CD14-positive monocyte (primary cell): Measurements from ENCODE around the gene KCNQ1. TPM values are rescaled to one million over a fixed set of nuclear protein-coding genes. Genes with fewer than 3 reads are reported as not detected.

Experiments
- DNase-seq, 3 donors: peaks; one replicate each; pipeline ENCODE4 v3.0.0-alpha.2; 2011 to 2022
- H2AFZ ChIP-seq: 2 replicates; pipeline ENCODE4 v1.6.0; 2012; ENCODE audit warnings: mild to moderate bottlenecking, low read depth, low read length, inconsistent platforms; ENCODE audit not compliant: insufficient read depth, poor library complexity, severe bottlenecking
- H3K27ac ChIP-seq, 2 donors: 1 replicate in 1 of 2; 2 replicates in 1 of 2; pipeline ENCODE4 v1.5.1; 2012 to 2013; ENCODE audit warnings: low read length in 2 of 2, control low read depth in 1 of 2, inconsistent platforms in 1 of 2, low read depth in 1 of 2, mild to moderate bottlenecking in 1 of 2
- H3K27me3 ChIP-seq, 2 donors: one replicate each; pipeline versions ENCODE4 v1.6.0 to v1.6.1; 2011 to 2013; ENCODE audit warnings: low read length in 2 of 2; ENCODE audit not compliant: control insufficient read depth in 2 of 2, insufficient read depth in 2 of 2
- H3K36me3 ChIP-seq, 2 donors: replicated peaks in 1 of 2; 1 replicate in 1 of 2; 2 replicates in 1 of 2; pipeline versions ENCODE4 v1.5.1 to v1.6.1; 2012 to 2013; ENCODE audit warnings: low read length in 2 of 2, control low read depth in 1 of 2, inconsistent platforms in 1 of 2, mild to moderate bottlenecking in 1 of 2; ENCODE audit not compliant: insufficient read depth in 2 of 2, control insufficient read depth in 1 of 2
- H3K4me1 ChIP-seq, 2 donors: 1 replicate in 1 of 2; 2 replicates in 1 of 2; pipeline versions ENCODE4 v1.5.1 to v1.6.1; 2012 to 2013; ENCODE audit warnings: low read length in 2 of 2, control low read depth in 1 of 2, inconsistent platforms in 1 of 2, mild to moderate bottlenecking in 1 of 2, moderate library complexity in 1 of 2; ENCODE audit not compliant: insufficient read depth in 2 of 2, control insufficient read depth in 1 of 2
- H3K4me2 ChIP-seq: replicated peaks from 2 replicates; pipeline ENCODE3; 2012; ENCODE audit warnings: low read length, moderate library complexity, mild to moderate bottlenecking; ENCODE audit not compliant: poor library complexity, severe bottlenecking; ENCODE audit errors: extremely low read depth
- H3K4me3 ChIP-seq, 3 experiments: fragments of 200-600 bp in 1 of 3; sonication (generic) in 1 of 3; replicated peaks in 1 of 3; 1 replicate in 2 of 3; 2 replicates in 1 of 3; pipeline ENCODE4 v1.5.1; 2011 to 2013; ENCODE audit warnings: low read length in 3 of 3, mild to moderate bottlenecking in 3 of 3, control low read depth in 2 of 3, low read depth in 2 of 3, inconsistent platforms in 1 of 3, moderate library complexity in 1 of 3
- H3K79me2 ChIP-seq: 2 replicates; pipeline ENCODE4 v1.6.0; 2012; ENCODE audit warnings: mild to moderate bottlenecking, control low read depth, inconsistent platforms, low read length, moderate library complexity; ENCODE audit not compliant: insufficient read depth
- H3K9ac ChIP-seq: 2 replicates; pipeline ENCODE4 v1.6.0; 2017; ENCODE audit warnings: low read length, mild to moderate bottlenecking; ENCODE audit not compliant: insufficient read depth, poor library complexity, severe bottlenecking
- H3K9me3 ChIP-seq, 2 donors: replicated peaks in 1 of 2; 1 replicate in 1 of 2; 2 replicates in 1 of 2; pipeline versions ENCODE4 v1.5.1 to v1.6.1; 2012 to 2013; ENCODE audit warnings: low read length in 2 of 2, control low read depth in 1 of 2; ENCODE audit not compliant: control insufficient read depth in 1 of 2, insufficient read depth in 1 of 2
- H4K20me1 ChIP-seq: 2 replicates; pipeline ENCODE4 v1.6.0; 2012; ENCODE audit warnings: mild to moderate bottlenecking, low read length, control low read depth, moderate library complexity; ENCODE audit not compliant: insufficient read depth
- H3K27ac Mint-ChIP-seq, 7 donors: one replicate each; pipeline ENCODE4 v1.8.0; 2020; ENCODE audit warnings: mild to moderate bottlenecking in 7 of 7, mixed read lengths in 7 of 7, moderate library complexity in 6 of 7, inconsistent platforms in 2 of 7
- H3K27me3 Mint-ChIP-seq, 3 donors: one replicate each; pipeline ENCODE4 v1.8.0; 2021 to 2022; ENCODE audit warnings: low read depth in 3 of 3, mild to moderate bottlenecking in 3 of 3, mixed read lengths in 3 of 3, moderate library complexity in 3 of 3, inconsistent platforms in 1 of 3
- H3K36me3 Mint-ChIP-seq, 2 donors: one replicate each; pipeline ENCODE4 v1.8.0; 2020; ENCODE audit warnings: mixed read lengths in 2 of 2, inconsistent platforms in 1 of 2, mild to moderate bottlenecking in 1 of 2
- H3K4me1 Mint-ChIP-seq: one replicate; pipeline ENCODE4 v1.8.0; 2020; ENCODE audit warnings: mild to moderate bottlenecking, mixed read lengths
- H3K4me3 Mint-ChIP-seq, 2 donors: one replicate each; pipeline ENCODE4 v1.8.0; 2020; ENCODE audit warnings: mild to moderate bottlenecking in 2 of 2, mixed read lengths in 2 of 2, moderate library complexity in 1 of 2
- H3K9me3 Mint-ChIP-seq, 7 donors: one replicate each; pipeline ENCODE4 v1.8.0; 2020 to 2022; ENCODE audit warnings: mixed read lengths in 7 of 7, mild to moderate bottlenecking in 6 of 7, moderate library complexity in 6 of 7, inconsistent platforms in 2 of 7
- WGBS: methylation state at CpG from one replicate; pipeline ENCODE4 v1.1.5; 2013; ENCODE audit warnings: missing lambda C conversion rate; ENCODE audit not compliant: insufficient coverage; 5-methylcytosine and 5-hydroxymethylcytosine counted together
- intact Hi-C, 2 donors: fragments of 100-400 bp; cut with micrococcal nuclease; formaldehyde crosslinking; loops; one replicate each; pipeline versions ENCODE4 v1.15.0 to v1.15.1; 2023
- polyA plus RNA-seq, 3 donors: library from polyadenylated mRNA; depleted of rRNA in 1 of 3; unstranded in 2 of 3; stranded (reverse) in 1 of 3; fragments of 300-500 nt in 2 of 3; fragments of >200 nt in 1 of 3; fragmentation: Illumina TruSeq in 2 of 3; gene quantifications; 1 replicate in 2 of 3; 2 replicates in 1 of 3; pipeline ENCODE4 v1.2.3, GENCODE V29; 2012 to 2021
- TF ChIP-seq, protein P1 (sequence below): fragments of 200-600 bp; IDR thresholded peaks from one replicate; pipeline ENCODE4 v1.8.0; 2022; ENCODE audit warnings: antibody characterized with exemption, mild to moderate bottlenecking

Gene KCNQ1
- polyA plus RNA-seq, 3 donors: 14.9 to 31.8 (median 21.6) TPM

DNA sequence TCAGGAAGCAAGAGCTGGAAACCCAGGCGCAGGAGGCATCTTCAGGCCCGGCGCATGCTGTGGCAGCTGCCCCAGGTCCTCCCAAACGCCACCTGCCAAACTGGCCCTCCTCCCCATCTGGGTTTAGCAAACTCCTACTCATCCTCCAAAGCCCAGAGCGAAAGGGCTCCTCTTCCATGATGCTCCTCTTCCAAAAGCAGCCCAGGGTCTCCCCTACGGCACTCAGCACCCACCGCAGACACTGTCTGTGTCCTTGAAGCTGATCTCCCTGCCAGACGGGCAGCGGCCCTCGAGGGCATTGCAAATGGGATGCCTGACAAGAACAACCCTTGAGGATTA, 414.9 kb downstream of the KCNQ1 start:
- Histone ChIP-seq H3K4me1 (peaks cover 0 to 11% of the 10 kb centered on the region in 2 donors), H3K4me2 (no peak overlapping the region), H3K36me3 (no peaks in the 10 kb centered on the region), H3K79me2 (no peaks in the 10 kb centered on the region), H3K27me3 (peaks cover 9 to 38% of the 10 kb centered on the region in 2 donors), H3K9me3 (no peaks in the 10 kb centered on the region), H3K27ac (no peak overlapping the region), H4K20me1 (no peaks in the 10 kb centered on the region), H2AFZ (no peak overlapping the region), H3K9ac (no peak overlapping the region), H3K4me3 (no peak overlapping the region)
- no peak overlapping the region for H3K4me3 Mint-ChIP-seq
- peaks cover 3% of the 10 kb centered on the region for H3K4me1 Mint-ChIP-seq
- TF ChIP-seq, protein P1, sequence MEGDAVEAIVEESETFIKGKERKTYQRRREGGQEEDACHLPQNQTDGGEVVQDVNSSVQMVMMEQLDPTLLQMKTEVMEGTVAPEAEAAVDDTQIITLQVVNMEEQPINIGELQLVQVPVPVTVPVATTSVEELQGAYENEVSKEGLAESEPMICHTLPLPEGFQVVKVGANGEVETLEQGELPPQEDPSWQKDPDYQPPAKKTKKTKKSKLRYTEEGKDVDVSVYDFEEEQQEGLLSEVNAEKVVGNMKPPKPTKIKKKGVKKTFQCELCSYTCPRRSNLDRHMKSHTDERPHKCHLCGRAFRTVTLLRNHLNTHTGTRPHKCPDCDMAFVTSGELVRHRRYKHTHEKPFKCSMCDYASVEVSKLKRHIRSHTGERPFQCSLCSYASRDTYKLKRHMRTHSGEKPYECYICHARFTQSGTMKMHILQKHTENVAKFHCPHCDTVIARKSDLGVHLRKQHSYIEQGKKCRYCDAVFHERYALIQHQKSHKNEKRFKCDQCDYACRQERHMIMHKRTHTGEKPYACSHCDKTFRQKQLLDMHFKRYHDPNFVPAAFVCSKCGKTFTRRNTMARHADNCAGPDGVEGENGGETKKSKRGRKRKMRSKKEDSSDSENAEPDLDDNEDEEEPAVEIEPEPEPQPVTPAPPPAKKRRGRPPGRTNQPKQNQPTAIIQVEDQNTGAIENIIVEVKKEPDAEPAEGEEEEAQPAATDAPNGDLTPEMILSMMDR: no peak
- no peak for DNase-seq
- intact Hi-C loops: no loop called here
- H3K27ac Mint-ChIP-seq: no peak overlapping the region
- no peaks in the 10 kb centered on the region for H3K36me3 Mint-ChIP-seq
- H3K9me3 Mint-ChIP-seq: peaks cover 0 to 7% (median 0%) of the 10 kb centered on the region in 7 donors
- WGBS: 91% methylated on average over 8 of the region's 10 CpGs
- peaks cover 34 to 40% (median 38%) of the 10 kb centered on the region in 3 donors for H3K27me3 Mint-ChIP-seq

DNA sequence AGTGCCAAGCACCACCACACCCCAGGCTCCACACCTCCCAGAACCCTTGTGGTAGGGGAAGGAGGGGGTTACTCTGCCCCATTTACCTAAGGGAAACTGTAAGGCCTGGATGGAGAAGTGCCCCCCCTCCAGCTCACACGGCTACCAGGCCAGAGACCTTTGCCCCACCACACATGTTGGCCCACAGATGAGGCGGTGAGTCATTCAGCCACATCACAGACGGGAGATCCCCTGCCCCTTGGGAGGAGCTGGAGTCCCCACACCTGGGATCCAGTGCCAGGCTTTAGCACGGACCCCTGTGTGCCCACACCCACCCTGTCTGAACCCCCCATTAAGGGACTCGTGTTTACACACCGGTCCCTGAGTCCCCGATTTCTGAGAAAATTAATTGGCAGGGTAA, 415.8 kb downstream of the KCNQ1 start:
- Histone ChIP-seq H3K4me3 (no peak overlapping the region), H3K4me1 (peaks cover 0 to 11% of the 10 kb centered on the region in 2 donors), H4K20me1 (no peaks in the 10 kb centered on the region), H2AFZ (no peak overlapping the region), H3K27me3 (peaks cover 9 to 38% of the 10 kb centered on the region in 2 donors), H3K36me3 (no peaks in the 10 kb centered on the region), H3K79me2 (no peaks in the 10 kb centered on the region), H3K9ac (no peak overlapping the region), H3K4me2 (no peak overlapping the region), H3K27ac (no peak overlapping the region), H3K9me3 (no peaks in the 10 kb centered on the region)
- DNase-seq: peak; percentile 55 to 86 (median 56)
- no peaks in the 10 kb centered on the region for H3K36me3 Mint-ChIP-seq
- H3K27me3 Mint-ChIP-seq: peaks cover 40 to 45% (median 40%) of the 10 kb centered on the region in 3 donors
- H3K9me3 Mint-ChIP-seq: peaks cover 0 to 7% (median 0%) of the 10 kb centered on the region in 7 donors
- TF ChIP-seq, protein P1: no peak
- H3K4me3 Mint-ChIP-seq: no peak overlapping the region
- peak overlapping the region in 1 of 7 donors; percentile 50 for H3K27ac Mint-ChIP-seq
- H3K4me1 Mint-ChIP-seq: peaks cover 3% of the 10 kb centered on the region
- WGBS: 21% methylated on average over 4 of the region's 7 CpGs
- intact Hi-C loops: no loop called here
